IMR-90 (cell line): Measurements from ENCODE around the gene STAT5B. TPM values are rescaled to one million over a fixed set of nuclear protein-coding genes. Genes with fewer than 3 reads are reported as not detected.

Experiments used
- ATAC-seq: fragments of 200-7000 bp; cut with Tn5 transposase; 2 replicates; pipeline ENCODE4 v1.9.1; 2020; ENCODE audit warnings: low read depth, mild to moderate bottlenecking, moderate library complexity
- BruUV-seq: library from RNA; stranded (reverse); fragments of 400-500 nt; replicated peaks from 2 replicates; lab custom pipeline; 2021; lab: Mats Ljungman, UMichigan
- CTCF ChIA-PET: fragments of 300-600 bp; formaldehyde crosslinking; extraction: SDS; loops from one replicate; lab custom pipeline; 2021; ENCODE audit warnings: antibody characterized with exemption; lab: Yijun Ruan, JAX
- POLR2A ChIA-PET: fragments of 300-600 bp; sonication (Branson Sonifier 250); formaldehyde crosslinking; loops from one replicate; lab custom pipeline; 2022; ENCODE audit warnings: antibody characterized with exemption; ENCODE audit not compliant: unreplicated experiment; lab: Charles Lee
- DNase-seq: peaks from one replicate; pipeline ENCODE4 v3.0.0; 2013
- H2AFZ ChIP-seq: replicated peaks from 2 replicates; pipeline ENCODE3; 2013; ENCODE audit warnings: low read length, mild to moderate bottlenecking; ENCODE audit not compliant: poor library complexity
- H2AK5ac ChIP-seq: 2 replicates; pipeline ENCODE4 v1.6.1; 2013; ENCODE audit warnings: low read depth, low read length, inconsistent platforms
- H2AK9ac ChIP-seq: replicated peaks from 2 replicates; pipeline ENCODE3; 2013; ENCODE audit warnings: mild to moderate bottlenecking, low read depth, low read length, moderate library complexity; ENCODE audit not compliant: poor library complexity
- H2BK120ac ChIP-seq: 2 replicates; pipeline ENCODE4 v1.6.1; 2013; ENCODE audit warnings: low read depth, low read length, inconsistent platforms
- H2BK15ac ChIP-seq: 3 replicates; pipeline ENCODE4 v1.6.1; 2013; ENCODE audit warnings: low read depth, low read length, inconsistent platforms
- H2BK20ac ChIP-seq: 2 replicates; pipeline ENCODE4 v1.6.1; 2013; ENCODE audit warnings: low read depth, mild to moderate bottlenecking, inconsistent platforms, low read length, moderate library complexity
- H2BK5ac ChIP-seq: 2 replicates; pipeline ENCODE4 v1.6.1; 2013; ENCODE audit warnings: mild to moderate bottlenecking, low read depth, low read length, inconsistent platforms; ENCODE audit not compliant: poor library complexity, severe bottlenecking
- H3K14ac ChIP-seq: replicated peaks from 2 replicates; pipeline ENCODE4 v1.6.1; 2013; ENCODE audit warnings: low read depth, low read length, inconsistent platforms
- H3K18ac ChIP-seq: 2 replicates; pipeline ENCODE4 v1.6.1; 2013; ENCODE audit warnings: low read depth, low read length, control low read depth
- H3K23ac ChIP-seq: 2 replicates; pipeline ENCODE4 v1.6.1; 2013; ENCODE audit warnings: low read depth, low read length, inconsistent platforms
- H3K27ac ChIP-seq: 2 replicates; pipeline ENCODE4 v1.5.1; 2013; ENCODE audit warnings: mild to moderate bottlenecking, control low read depth, low read length; ENCODE audit not compliant: insufficient read depth
- H3K27me3 ChIP-seq: 2 replicates; pipeline ENCODE4 v1.6.1; 2013; ENCODE audit warnings: low read length; ENCODE audit not compliant: control insufficient read depth, insufficient read depth
- H3K36me3 ChIP-seq: 2 replicates; pipeline ENCODE4 v1.6.1; 2013; ENCODE audit warnings: low read length, mixed read lengths; ENCODE audit not compliant: control insufficient read depth, insufficient read depth
- H3K4ac ChIP-seq: 2 replicates; pipeline ENCODE4 v1.6.1; 2013; ENCODE audit warnings: low read depth, low read length, inconsistent platforms
- H3K4me1 ChIP-seq: 2 replicates; pipeline ENCODE4 v1.6.1; 2013; ENCODE audit warnings: low read length, mixed read lengths; ENCODE audit not compliant: control insufficient read depth, insufficient read depth
- H3K4me2 ChIP-seq: 2 replicates; pipeline ENCODE4 v1.6.1; 2013; ENCODE audit warnings: low read depth, mild to moderate bottlenecking, control low read depth, low read length, moderate library complexity
- H3K4me3 ChIP-seq: 2 replicates; pipeline ENCODE4 v1.5.1; 2013; ENCODE audit warnings: low read depth, mild to moderate bottlenecking, control low read depth, low read length, moderate library complexity; ENCODE audit not compliant: insufficient read depth
- H3K56ac ChIP-seq: 2 replicates; pipeline ENCODE4 v1.6.1; 2013; ENCODE audit warnings: low read length, inconsistent platforms; ENCODE audit not compliant: insufficient read depth; ENCODE audit errors: extremely low read depth
- H3K79me1 ChIP-seq, 2 experiments: 2 replicates each; pipeline ENCODE4 v1.6.1; 2013; ENCODE audit warnings: low read length in 2 of 2, inconsistent platforms in 1 of 2, low read depth in 1 of 2
- H3K9ac ChIP-seq: 2 replicates; pipeline ENCODE4 v1.6.1; 2013; ENCODE audit warnings: low read depth, low read length, control low read depth
- H3K9me1 ChIP-seq: 2 replicates; pipeline ENCODE4 v1.6.1; 2013; ENCODE audit warnings: low read length, inconsistent platforms; ENCODE audit not compliant: insufficient read depth
- H3K9me3 ChIP-seq: 2 replicates; pipeline ENCODE4 v1.6.1; 2013; ENCODE audit warnings: low read length; ENCODE audit not compliant: control insufficient read depth, insufficient read depth
- H4K20me1 ChIP-seq: 2 replicates; pipeline ENCODE4 v1.6.1; 2013; ENCODE audit warnings: low read length, inconsistent platforms; ENCODE audit not compliant: insufficient read depth
- H4K5ac ChIP-seq: 2 replicates; pipeline ENCODE4 v1.6.1; 2013; ENCODE audit warnings: mild to moderate bottlenecking, low read depth, low read length, control low read depth
- H4K8ac ChIP-seq, 2 experiments: 2 replicates each; pipeline ENCODE4 v1.6.1; 2013; ENCODE audit warnings: low read depth in 2 of 2, low read length in 2 of 2, control low read depth in 1 of 2, inconsistent platforms in 1 of 2
- H4K91ac ChIP-seq: 2 replicates; pipeline ENCODE4 v1.6.1; 2013; ENCODE audit warnings: low read depth, low read length, inconsistent platforms; ENCODE audit not compliant: insufficient read depth
- MXI1 ChIP-seq: IDR thresholded peaks from 2 replicates; pipeline ENCODE4 v1.6.1; 2012; ENCODE audit warnings: low read depth, mild to moderate bottlenecking, low read length, moderate library complexity, borderline replicate concordance
- RAD21 ChIP-seq: IDR thresholded peaks from 2 replicates; pipeline ENCODE4 v1.6.1; 2012; ENCODE audit warnings: low read length, improper control_type of control experiment
- RCOR1 ChIP-seq: IDR thresholded peaks from 2 replicates; pipeline ENCODE4 v1.6.1; 2012; ENCODE audit warnings: mild to moderate bottlenecking, low read length, improper control_type of control experiment; ENCODE audit not compliant: insufficient replicate concordance
- WGBS, 2 experiments: methylation state at CpG; one replicate each; pipeline versions ENCODE4 v1.1.5 to v1.1.7; 2013; ENCODE audit warnings: missing lambda C conversion rate in 2 of 2; ENCODE audit not compliant: insufficient read length in 1 of 2; ENCODE audit errors: extremely low coverage in 2 of 2; 5-methylcytosine and 5-hydroxymethylcytosine counted together
- dilution Hi-C: fragments of 300-500 bp; cut with HindIII; formaldehyde crosslinking; loops from one replicate; pipeline ENCODE4 v1.14.3; 2018; ENCODE audit warnings: low sequenced_read_pairs; ENCODE audit not compliant: unreplicated experiment
- in situ Hi-C: fragments of 300-500 bp; cut with MboI; formaldehyde crosslinking; loops from 3 replicates; pipeline ENCODE4 v1.14.3; 2019; ENCODE audit warnings: low sequenced_read_pairs, inconsistent platforms, mixed read lengths
- intact Hi-C: fragments of 100-400 bp; cut with micrococcal nuclease; formaldehyde crosslinking; loops from 2 replicates; pipeline ENCODE4 v1.10.0; 2022
- polyA plus RNA-seq, 3 experiments: library from polyadenylated mRNA; depleted of rRNA; stranded (reverse); fragments of >200 nt; gene quantifications; 2 replicates each; pipeline ENCODE4 v1.2.3, GENCODE V29; 2012; ENCODE audit warnings: low replicate concordance in 1 of 3
- total RNA-seq: library from RNA; depleted of rRNA; stranded (reverse); fragments of >200 nt; gene quantifications from 2 replicates; pipeline ENCODE4 v1.2.3, GENCODE V29; 2012

STAT5B gene
- total and polyA plus RNA-seq, 2 of the 4 experiments (the other 2 are of a cell fraction) = 24.4 to 29.6 TPM

DNA sequence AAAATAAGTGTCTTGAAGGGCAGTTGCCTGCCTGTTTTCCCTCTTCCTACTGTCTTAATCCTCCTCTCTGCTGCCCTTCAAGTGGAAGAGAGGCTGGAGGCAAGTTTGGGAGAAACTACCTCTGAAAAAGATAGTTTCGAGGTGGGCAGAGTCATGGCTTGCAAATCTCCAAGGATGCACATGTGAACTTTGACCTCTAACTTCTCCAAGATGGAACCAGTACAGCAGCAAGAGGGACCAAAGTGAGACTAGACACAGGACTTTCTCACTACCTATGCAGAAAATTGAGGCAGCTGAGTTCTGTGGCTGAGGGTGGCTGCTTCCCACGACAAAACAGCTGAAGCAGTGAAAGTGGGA is 94.4 kb downstream of the STAT5B start:
- ATAC-seq (no peak), DNase-seq (no peak)
- no peak overlapping the region for H2BK20ac ChIP-seq
- ChIA-PET POLR2A (no interaction called here), CTCF (interaction anchor here (0.6 to 1.4 kb wide), 5 partner anchors 50 to 343 kb away, joined by 3 to 7 read pairs (median 3); no protein-coding TSS in a partner anchor)
- dilution Hi-C loops (no loop called here), intact Hi-C loops (no loop called here), in situ Hi-C loops (no loop called here)
- no peak overlapping the region for H2BK120ac ChIP-seq
- BruUV-seq = no TSS peak
- no peak overlapping the region for H3K4ac ChIP-seq
- H2AK9ac ChIP-seq = no peak overlapping the region
- H3K9me1 ChIP-seq = no peaks in the 10 kb centered on the region
- no peak overlapping the region for H3K4me2 ChIP-seq
- no peak overlapping the region for H3K4me3 ChIP-seq
- H4K20me1 ChIP-seq = 0 out of 2 replicates have a peak, but pooled peaks cover 2% of the 10 kb centered on the region
- H2AK5ac ChIP-seq = no peak overlapping the region
- no peak overlapping the region for H4K5ac ChIP-seq
- no peak overlapping the region for H2BK5ac ChIP-seq
- H2AFZ ChIP-seq = no peak overlapping the region
- H3K36me3 ChIP-seq = no peaks in the 10 kb centered on the region
- WGBS, 2 experiments = no CpG with 5 or more reads among the region's 2 CpGs
- H3K79me1 ChIP-seq = no peaks in the 10 kb centered on the region
- TF ChIP-seq RCOR1 (no peak), RAD21 (no peak), MXI1 (no peak)
- no peak overlapping the region for H3K27ac ChIP-seq
- H4K8ac ChIP-seq = no peak overlapping the region
- no peak overlapping the region for H3K18ac ChIP-seq
- H3K56ac ChIP-seq = no peak overlapping the region
- H3K9me3 ChIP-seq = no peaks in the 10 kb centered on the region
- H3K4me1 ChIP-seq = peaks cover 9% of the 10 kb centered on the region
- H3K23ac ChIP-seq = no peak overlapping the region
- no peak overlapping the region for H3K14ac ChIP-seq
- peaks cover 41% of the 10 kb centered on the region for H3K27me3 ChIP-seq
- H2BK15ac ChIP-seq = no peak overlapping the region
- H4K91ac ChIP-seq = no peak overlapping the region
- no peak overlapping the region for H3K9ac ChIP-seq
